Measurements from ENCODE around the gene SOX1.

- TF ChIP-seq NFRKB (IDR thresholded peaks at IDR 0.05) (no peak), SUZ12 (IDR thresholded peaks at IDR 0.05) (no peak), L3MBTL2 (conservative IDR thresholded peaks at IDR 0.05) (no peak), FOXA1 (IDR thresholded peaks at IDR 0.05) (no peak), FOXK2 (IDR thresholded peaks at IDR 0.05) (no peak), BHLHE40 (IDR thresholded peaks at IDR 0.05; ENCODE audit: borderline replicate concordance) (no peak)
Measured at GRCh38 chr13:112055915-112056269, 11.1 kb upstream of the SOX1 start.

Measured in HEK293T (cell line).